ENCODE data around the gene PICALM. TPM values are rescaled to one million over a fixed set of nuclear protein-coding genes. Genes with fewer than 3 reads are reported as not detected.
A peak's percentile ranks its signal among the peaks of the same experiment; 100 is the strongest.

Gene PICALM
- total RNA-seq, 1 donor from 2014 or later, result 690 TPM

DNA sequence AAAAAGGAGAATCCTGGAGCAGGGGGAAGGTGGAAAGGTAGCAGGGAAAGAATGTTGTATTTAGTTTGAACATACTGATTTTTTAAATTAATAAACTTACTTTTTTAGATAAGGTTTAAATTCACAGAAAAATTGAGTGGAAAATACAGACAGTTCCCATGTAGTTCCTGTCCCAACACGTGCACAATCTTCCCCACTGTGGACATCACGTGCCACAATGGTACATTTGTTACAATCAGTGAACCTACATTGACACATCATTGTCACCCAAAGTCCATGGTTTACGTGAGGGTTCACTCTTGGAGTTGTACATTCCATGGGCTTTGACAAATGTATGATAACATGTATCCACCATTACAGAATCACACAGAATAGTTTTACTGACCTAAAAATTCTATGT, 10.5 kb upstream of the PICALM start:
- DNase-seq (ENCODE audit: low spot score), result no peak

GRCh38 chr11:86073948-86074347, 5.1 kb upstream of the PICALM start:
- no peak for DNase-seq (ENCODE audit: low spot score)

DNA sequence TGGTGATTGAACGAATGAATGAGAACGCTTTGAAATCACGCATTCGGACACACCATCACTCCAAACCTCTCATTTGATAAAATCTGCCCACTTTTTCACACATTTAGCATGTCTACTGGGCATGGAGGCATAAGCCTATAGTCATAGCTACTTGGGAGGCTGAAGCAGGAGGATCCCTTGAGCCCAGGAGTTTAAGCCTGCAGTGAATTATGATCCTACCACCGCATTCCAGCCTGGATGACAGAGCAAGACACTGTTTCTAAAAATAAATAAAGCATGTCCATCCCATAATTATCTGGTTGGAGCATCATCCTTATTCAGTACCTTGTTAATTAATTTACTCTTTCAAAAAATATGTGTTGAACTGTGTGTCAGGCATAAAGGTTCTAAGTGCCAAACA, 3.3 kb upstream of the PICALM start:
- no peak for DNase-seq (ENCODE audit: low spot score)

- DNase-seq (ENCODE audit: low spot score), result no peak
Observed at GRCh38 chr11:86070142-86071056, 1.5 kb upstream of the PICALM start.

GRCh38 chr11:86069408-86070101, 671 bp upstream of the PICALM start:
- DNase-seq (ENCODE audit: low spot score), result peak; percentile 89

- DNase-seq (ENCODE audit: low spot score), result peak; percentile 46
Observed at GRCh38 chr11:86068138-86068871, 579 bp downstream of the PICALM start.

DNA sequence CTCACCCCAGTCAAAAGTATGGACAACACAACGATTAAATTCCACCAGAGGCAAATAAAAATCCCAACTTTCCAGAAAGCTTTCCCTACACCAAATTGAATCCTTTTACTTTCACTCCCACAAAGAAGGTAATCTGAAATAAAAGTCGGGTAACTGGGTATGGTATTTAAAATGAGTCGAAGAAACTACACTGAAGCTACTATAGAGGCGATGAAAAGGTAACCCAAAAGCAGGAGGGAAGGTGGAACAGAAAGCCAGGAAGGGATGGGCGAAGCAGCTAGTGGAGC, 1.1 kb downstream of the PICALM start:
- DNase-seq (ENCODE audit: low spot score), result no peak

- DNase-seq (ENCODE audit: low spot score), result peak; percentile 55
Observed at GRCh38 chr11:86067009-86067850, 1.7 kb downstream of the PICALM start.

- no peak for DNase-seq (ENCODE audit: low spot score)
Observed at GRCh38 chr11:86066657-86067008, 2.3 kb downstream of the PICALM start.

DNA sequence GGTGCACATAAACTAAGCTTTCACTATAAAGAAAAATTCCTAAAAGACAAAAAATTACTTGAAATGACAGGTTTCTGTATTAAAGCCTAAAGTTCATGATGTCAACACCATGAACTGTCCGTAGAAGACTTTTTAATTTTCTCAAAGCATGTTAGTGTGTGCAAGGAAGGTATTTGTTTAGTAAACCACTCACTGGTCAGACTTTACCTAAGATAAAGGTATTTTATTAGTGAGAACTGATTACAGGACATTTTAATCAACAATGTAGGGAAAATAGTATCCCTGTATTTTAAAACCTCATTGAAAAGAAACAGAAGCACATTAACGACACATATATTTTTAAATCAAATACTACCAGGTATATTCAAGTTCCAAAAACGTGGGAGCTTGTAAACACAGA, 2.9 kb downstream of the PICALM start:
- no peak for DNase-seq (ENCODE audit: low spot score)

- peak; percentile 18 for DNase-seq (ENCODE audit: low spot score)
Observed at GRCh38 chr11:86064220-86064803, 4.6 kb downstream of the PICALM start.

GRCh38 chr11:86063536-86063935, 5.3 kb downstream of the PICALM start:
- DNase-seq (ENCODE audit: low spot score), result no peak

- no peak for DNase-seq (ENCODE audit: low spot score)
Observed at GRCh38 chr11:86062719-86063118, 6.2 kb downstream of the PICALM start.

GRCh38 chr11:86061483-86062205, 7.2 kb downstream of the PICALM start:
- DNase-seq (ENCODE audit: low spot score), result no peak

DNA sequence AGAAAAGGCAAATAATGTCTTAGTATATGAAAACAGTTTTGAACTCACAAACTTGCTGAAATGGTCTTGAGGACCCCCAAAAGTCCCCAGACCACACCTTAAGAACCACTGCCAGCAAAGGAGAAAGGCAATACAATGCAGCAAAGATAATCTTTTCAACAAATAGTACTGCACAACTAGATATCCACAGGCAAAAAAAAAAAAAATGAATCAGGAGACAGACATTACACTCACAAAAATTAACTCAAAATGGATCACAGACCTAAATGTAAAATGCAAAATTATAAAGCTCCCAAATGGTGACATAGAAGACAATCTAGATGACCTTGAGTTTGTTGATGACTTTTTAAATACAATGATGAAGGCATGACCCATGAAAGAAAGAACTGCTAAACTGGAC, 8.3 kb downstream of the PICALM start:
- DNase-seq (ENCODE audit: low spot score), result no peak

DNA sequence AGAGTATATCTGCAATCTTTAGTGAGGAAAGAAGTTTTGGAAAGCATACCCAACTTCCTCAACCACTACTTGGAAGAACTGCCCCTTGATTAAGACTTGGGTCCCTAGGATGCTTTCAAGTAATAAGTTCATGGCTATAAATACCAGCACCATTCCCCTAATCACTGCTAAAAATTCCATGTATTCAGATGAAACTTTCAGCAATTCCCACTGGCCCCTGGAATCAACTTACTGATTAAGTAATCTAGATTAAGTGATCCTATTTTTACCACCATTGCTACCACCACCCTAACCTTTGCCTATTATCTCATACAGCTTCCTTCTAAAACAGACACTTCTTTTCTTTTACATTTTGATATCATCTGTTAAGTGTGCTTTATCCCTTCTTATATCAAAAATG, 10.5 kb downstream of the PICALM start:
- DNase-seq (ENCODE audit: low spot score), result no peak

GRCh38 chr11:86056351-86056854, 12.5 kb downstream of the PICALM start:
- DNase-seq (ENCODE audit: low spot score), result no peak

DNA sequence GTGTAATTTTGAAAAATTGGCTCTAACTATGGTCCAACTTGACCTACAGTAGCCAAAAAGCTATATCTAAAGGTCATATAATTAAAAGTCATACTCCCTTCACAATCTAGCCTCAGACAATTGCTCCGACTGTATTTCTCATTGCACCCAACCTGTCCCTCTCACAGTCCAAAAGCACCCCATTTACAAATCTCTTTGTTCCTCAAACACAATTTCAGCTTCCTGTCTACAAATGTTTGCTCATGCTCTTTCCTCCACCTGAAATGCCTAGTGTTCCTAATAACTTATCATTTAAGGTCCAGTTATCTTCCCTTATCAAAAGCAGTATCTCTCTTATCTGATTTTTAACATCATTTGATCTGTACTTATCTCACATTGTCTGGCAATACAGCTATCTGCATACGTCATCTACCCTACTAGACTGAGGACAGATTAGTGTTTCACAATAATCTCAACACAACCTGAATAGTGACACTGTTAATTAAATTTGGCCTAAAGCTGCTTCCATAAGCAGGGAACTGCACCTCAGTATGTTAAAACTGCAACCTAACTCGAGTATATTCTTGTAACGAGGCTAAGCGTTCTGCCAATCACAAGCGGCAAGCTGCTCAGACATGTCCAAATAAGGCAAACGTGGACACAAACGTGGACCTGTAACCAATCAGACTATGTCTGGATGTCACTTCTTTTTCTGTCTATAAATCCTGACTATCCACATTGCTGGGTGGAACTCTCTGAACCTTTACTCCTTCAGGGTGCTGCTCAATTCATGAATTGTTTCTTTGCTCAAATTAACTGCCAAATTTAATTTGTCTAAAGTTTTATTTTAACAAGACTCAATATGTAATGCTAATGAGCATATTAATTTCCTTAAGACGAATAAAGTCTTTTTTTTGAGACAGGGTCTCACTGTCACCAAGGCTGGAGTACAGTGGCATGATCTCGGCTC, 15.9 kb downstream of the PICALM start:
- DNase-seq (ENCODE audit: low spot score), result no peak

DNA sequence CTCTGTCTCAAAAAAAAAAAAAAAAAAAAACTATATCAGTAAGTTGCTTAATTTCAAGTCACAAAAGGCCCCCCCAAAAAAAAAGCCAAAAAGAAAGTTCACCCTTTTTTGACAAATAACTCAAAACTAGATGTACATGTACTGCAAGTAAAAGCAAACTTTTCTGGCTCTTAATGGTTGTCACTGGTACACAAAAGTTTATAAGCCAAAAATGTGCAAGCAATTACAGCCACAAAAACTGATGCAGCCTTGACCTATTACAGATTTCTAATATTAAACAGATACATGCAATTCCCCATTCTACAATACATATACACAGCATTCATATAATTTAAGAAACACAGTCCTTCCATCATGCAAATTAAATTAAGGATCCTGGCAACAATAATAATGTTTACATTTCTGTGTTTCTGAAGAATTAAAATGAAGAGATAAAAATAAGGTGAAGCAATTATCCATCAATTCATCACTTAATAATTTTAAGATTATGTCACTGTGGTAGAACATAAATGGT, 18.6 kb downstream of the PICALM start:
- no peak for DNase-seq (ENCODE audit: low spot score)
